Keratinocyte (primary cell): ENCODE results near the gene CD248. TPM values are rescaled to one million over a fixed set of nuclear protein-coding genes. Genes with fewer than 3 reads are reported as not detected.

ENCODE experiments used
- DNase-seq: peaks from one replicate; pipeline ENCODE4 v3.0.0-alpha.2; 2011; ENCODE audit warnings: low read depth, missing footprints, low spot score
- FAIRE-seq: peaks from 2 replicates; lab custom pipeline; 2011; peaks lifted over from hg19 to GRCh38; lab: Jason Lieb, UNC
- H2AFZ ChIP-seq: 2 replicates; pipeline ENCODE4 v1.6.0; 2012; ENCODE audit warnings: low read length, control low read depth, inconsistent platforms; ENCODE audit not compliant: control insufficient read depth
- H3K27ac ChIP-seq: 2 replicates; pipeline ENCODE4 v1.5.1; 2011; ENCODE audit warnings: low read length; ENCODE audit not compliant: control insufficient read depth, insufficient read depth
- H3K27me3 ChIP-seq: 3 replicates; pipeline ENCODE4 v1.6.0; 2011; ENCODE audit warnings: low read length; ENCODE audit not compliant: control insufficient read depth, insufficient read depth; ENCODE audit errors: extremely low read depth
- H3K36me3 ChIP-seq, 2 experiments: 2 replicates in 1 of 2; 3 replicates in 1 of 2; pipeline ENCODE4 v1.5.1; 2011; ENCODE audit warnings: low read length in 2 of 2, mild to moderate bottlenecking in 1 of 2; ENCODE audit not compliant: control insufficient read depth in 2 of 2, insufficient read depth in 2 of 2; ENCODE audit errors: extremely low read depth in 1 of 2
- H3K4me1 ChIP-seq: 3 replicates; pipeline ENCODE4 v1.5.1; 2011; ENCODE audit warnings: low read length; ENCODE audit not compliant: control insufficient read depth, insufficient read depth; ENCODE audit errors: extremely low read depth
- H3K4me2 ChIP-seq: 3 replicates; pipeline ENCODE4 v1.6.0; 2011; ENCODE audit warnings: low read depth, low read length; ENCODE audit not compliant: control insufficient read depth, insufficient read depth; ENCODE audit errors: extremely low read depth
- H3K4me3 ChIP-seq, 3 experiments: fragments of 200-600 bp in 1 of 3; sonication (generic) in 1 of 3; 2 replicates in 2 of 3; 3 replicates in 1 of 3; pipeline ENCODE4 v1.5.1; 2011 to 2016; ENCODE audit warnings: low read length in 3 of 3, mild to moderate bottlenecking in 3 of 3, control low read depth in 2 of 3, inconsistent platforms in 1 of 3, low read depth in 1 of 3, mixed read lengths in 1 of 3, mixed run types in 1 of 3, moderate library complexity in 1 of 3; ENCODE audit not compliant: control insufficient read depth in 2 of 3, insufficient read depth in 2 of 3; ENCODE audit errors: extremely low read depth in 1 of 3
- H3K79me2 ChIP-seq: 2 replicates; pipeline ENCODE4 v1.6.0; 2012; ENCODE audit warnings: low read length; ENCODE audit not compliant: control insufficient read depth, insufficient read depth
- H3K9ac ChIP-seq: 3 replicates; pipeline ENCODE4 v1.6.0; 2011; ENCODE audit warnings: low read length; ENCODE audit not compliant: control insufficient read depth, insufficient read depth; ENCODE audit errors: extremely low read depth
- H3K9me1 ChIP-seq: 3 replicates; pipeline ENCODE4 v1.6.0; 2011; ENCODE audit warnings: low read length; ENCODE audit not compliant: control insufficient read depth, insufficient read depth; ENCODE audit errors: extremely low read depth
- H3K9me3 ChIP-seq: 2 replicates; pipeline ENCODE4 v1.5.1; 2012; ENCODE audit warnings: low read depth, low read length; ENCODE audit not compliant: control insufficient read depth
- H4K20me1 ChIP-seq: 3 replicates; pipeline ENCODE4 v1.6.0; 2011; ENCODE audit warnings: low read length; ENCODE audit not compliant: control insufficient read depth, insufficient read depth; ENCODE audit errors: extremely low read depth
- CTCF ChIP-seq, 3 experiments: IDR thresholded peaks in 1 of 3; conservative IDR thresholded peaks in 1 of 3; optimal IDR thresholded peaks in 1 of 3; 2 replicates in 2 of 3; 3 replicates in 1 of 3; pipeline versions ENCODE3 to v1.5.1; 2011; ENCODE audit warnings: low read length in 3 of 3, mild to moderate bottlenecking in 3 of 3, moderate library complexity in 2 of 3, control low read depth in 1 of 3, inconsistent platforms in 1 of 3; ENCODE audit not compliant: insufficient read depth in 2 of 3; ENCODE audit errors: extremely low read depth in 1 of 3
- EZH2 ChIP-seq: IDR thresholded peaks from one replicate; pipeline ENCODE4 v1.6.1; 2012; ENCODE audit warnings: inconsistent platforms, mild to moderate bottlenecking, low read length, moderate library complexity
- dilution Hi-C: fragments of 300-500 bp; cut with MboI; formaldehyde crosslinking; loops from one replicate; pipeline ENCODE4 v1.7.0; 2020; ENCODE audit warnings: low sequenced_read_pairs; ENCODE audit not compliant: extremely low pct_ligation_motif_present
- polyA plus RNA-seq, 5 experiments: library from polyadenylated mRNA; depleted of rRNA in 3 of 5; stranded (reverse) in 3 of 5; stranded (forward) in 1 of 5; unstranded in 1 of 5; fragments of >200 nt; gene quantifications; 1 replicate in 1 of 5; 2 replicates in 3 of 5; 3 replicates in 1 of 5; pipeline versions ENCODE4 v1.2.1 to v1.2.3, GENCODE V29; 2011 to 2012; ENCODE audit warnings: missing spikeins in 2 of 5, low read depth in 1 of 5, low replicate concordance in 1 of 5

CD248 gene
- polyA plus RNA-seq, 1 donor (not counting 4 experiments of a cell fraction or from before 2014, with no cell fraction given) = 0.12 TPM

GRCh38 chr11:66315498-66315885 lies 1.4 kb downstream of the CD248 start:
- Histone ChIP-seq H3K4me1 (peaks cover 16% of the 10 kb centered on the region), H3K4me2 (no peak overlapping the region), H3K79me2 (no peaks in the 10 kb centered on the region), H3K9ac (no peak overlapping the region), H2AFZ (no peak overlapping the region), H4K20me1 (no peaks in the 10 kb centered on the region), H3K9me3 (no peaks in the 10 kb centered on the region), H3K27me3 (peaks cover 11% of the 10 kb centered on the region), H3K27ac (no peak overlapping the region), H3K4me3 (no peak overlapping the region), H3K36me3 (no peaks in the 10 kb centered on the region), H3K9me1 (no peaks in the 10 kb centered on the region)
- DNase-seq = no peak
- TF ChIP-seq CTCF (optimal IDR thresholded peaks at IDR 0.05 in 1 of 3, IDR thresholded peaks at IDR 0.05 in 1 of 3, conservative IDR thresholded peaks at IDR 0.05 in 1 of 3; ENCODE audit: extremely low read depth in 1 of 3, insufficient read depth in 2 of 3, low read length in 3 of 3) = no peak
- no peak for TF ChIP-seq EZH2
- dilution Hi-C loops = no loop called here
- no peak for FAIRE-seq

GRCh38 chr11:66314561-66315497 lies 2.0 kb downstream of the CD248 start:
- Histone ChIP-seq H3K4me1 (peaks cover 16% of the 10 kb centered on the region), H3K36me3 (no peaks in the 10 kb centered on the region), H3K9me3 (no peaks in the 10 kb centered on the region), H4K20me1 (no peaks in the 10 kb centered on the region), H3K9me1 (no peaks in the 10 kb centered on the region), H3K4me3 (no peak overlapping the region), H3K4me2 (no peak overlapping the region), H3K9ac (no peak overlapping the region), H3K27me3 (peaks cover 13% of the 10 kb centered on the region), H3K79me2 (no peaks in the 10 kb centered on the region), H3K27ac (no peak overlapping the region), H2AFZ (no peak overlapping the region)
- dilution Hi-C loops = no loop called here
- FAIRE-seq (no peak), DNase-seq (no peak)
- TF ChIP-seq CTCF (optimal IDR thresholded peaks at IDR 0.05 in 1 of 3, IDR thresholded peaks at IDR 0.05 in 1 of 3, conservative IDR thresholded peaks at IDR 0.05 in 1 of 3; ENCODE audit: extremely low read depth in 1 of 3, insufficient read depth in 2 of 3, low read length in 3 of 3) (no peak), EZH2 (no peak)
